Measurements from ENCODE around the gene MYORG.
A peak's percentile ranks its signal among the peaks of the same experiment; 100 is the strongest.

The MYORG gene

GRCh38 chr9:34376596-34377403 lies at the start of gene MYORG:
TSS of gene MYORG (minus strand) at chr9:34376898. CDS start at chr9:34372943, 3,955 bp downstream.
- H3K4me1 ChIP-seq (ENCODE audit: control insufficient read depth in 1 of 2, insufficient read depth in 2 of 2, low read length in 2 of 2), result peaks cover 43 to 53% of the 10 kb centered on the region in 2 donors
- peak within 1 kb of the TSS; percentile 96 for H3K9ac ChIP-seq (ENCODE audit: low read depth in 1 of 2, low read length in 2 of 2)
- H3K36me3 ChIP-seq (ENCODE audit: control insufficient read depth in 1 of 2, insufficient read depth in 2 of 2, low read length in 2 of 2), result peaks cover 4 to 8% of the 10 kb centered on the region in 2 donors

DNA sequence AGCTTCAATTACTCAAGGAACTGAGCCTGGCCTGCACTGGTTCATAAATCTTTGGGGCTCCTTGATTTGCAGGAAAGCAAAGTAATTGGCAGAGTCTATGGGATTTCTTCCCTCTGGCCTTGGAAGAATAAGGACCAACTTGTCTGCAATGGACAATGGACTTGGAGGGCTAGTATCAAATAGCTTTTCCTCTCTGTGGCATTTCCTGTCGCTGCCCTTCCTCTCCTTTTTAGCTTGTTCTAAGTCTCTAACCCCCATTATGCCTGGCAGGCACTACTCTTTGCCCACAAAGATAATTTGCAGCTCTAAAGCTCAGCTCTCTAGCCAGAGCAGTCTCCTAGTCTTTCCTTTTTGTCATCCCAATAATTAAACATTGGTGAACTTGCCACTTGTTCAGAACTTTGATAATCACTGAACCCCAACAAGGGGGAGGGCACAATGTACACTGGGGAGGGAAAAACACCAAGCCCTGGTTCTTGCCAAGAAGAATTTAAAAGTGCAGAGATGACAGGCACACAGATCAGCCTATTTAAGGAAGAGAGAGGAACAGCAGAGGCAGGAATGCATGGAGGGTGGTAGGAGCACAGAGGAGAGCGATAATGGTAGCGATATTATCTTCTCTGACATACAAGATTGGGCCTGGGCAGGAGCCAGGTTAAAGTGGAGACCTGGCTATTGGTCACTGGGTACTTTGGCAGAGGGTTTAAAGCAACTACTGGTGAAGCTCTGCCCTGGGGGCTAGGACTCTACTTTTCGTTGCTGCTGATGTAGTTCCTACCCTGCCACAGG lies 43.2 kb upstream of the MYORG start:
- H3K36me3 ChIP-seq (ENCODE audit: control insufficient read depth in 1 of 2, insufficient read depth in 2 of 2, low read length in 2 of 2), result no peaks in the 10 kb centered on the region
- H3K4me3 ChIP-seq (ENCODE audit: low read depth in 1 of 2, low read length in 2 of 2), result no peak overlapping the region
- H3K4me1 ChIP-seq (ENCODE audit: control insufficient read depth in 1 of 2, insufficient read depth in 2 of 2, low read length in 2 of 2), result no peaks in the 10 kb centered on the region
- H3K27me3 ChIP-seq (ENCODE audit: control insufficient read depth in 1 of 2, insufficient read depth in 2 of 2, low read length in 2 of 2), result no peaks in the 10 kb centered on the region
- no peak overlapping the region for H3K9ac ChIP-seq (ENCODE audit: low read depth in 1 of 2, low read length in 2 of 2)
- no peaks in the 10 kb centered on the region for H3K9me3 ChIP-seq (ENCODE audit: control insufficient read depth in 1 of 2, low read length in 2 of 2)
- no peak overlapping the region for H3K27ac ChIP-seq (ENCODE audit: low read depth, low read length)

More at GRCh38 chr9:34376596-34377403, at the start of gene MYORG:
- Histone ChIP-seq H3K9me3 (ENCODE audit: control insufficient read depth in 1 of 2, low read length in 2 of 2) (no peaks in the 10 kb centered on the region), H3K4me3 (ENCODE audit: low read depth in 1 of 2, low read length in 2 of 2) (peak within 1 kb of the TSS; percentile 81 to 83), H3K27ac (ENCODE audit: low read depth, low read length) (peak within 1 kb of the TSS; percentile 86), H3K27me3 (ENCODE audit: control insufficient read depth in 1 of 2, insufficient read depth in 2 of 2, low read length in 2 of 2) (no peaks in the 10 kb centered on the region)

GRCh38 chr9:34417734-34418133 lies 41.0 kb upstream of the MYORG start:
- Histone ChIP-seq H3K4me1 (ENCODE audit: control insufficient read depth in 1 of 2, insufficient read depth in 2 of 2, low read length in 2 of 2) (no peaks in the 10 kb centered on the region), H3K27ac (ENCODE audit: low read depth, low read length) (no peak overlapping the region), H3K27me3 (ENCODE audit: control insufficient read depth in 1 of 2, insufficient read depth in 2 of 2, low read length in 2 of 2) (no peaks in the 10 kb centered on the region), H3K4me3 (ENCODE audit: low read depth in 1 of 2, low read length in 2 of 2) (no peak overlapping the region), H3K9ac (ENCODE audit: low read depth in 1 of 2, low read length in 2 of 2) (no peak overlapping the region), H3K36me3 (ENCODE audit: control insufficient read depth in 1 of 2, insufficient read depth in 2 of 2, low read length in 2 of 2) (no peaks in the 10 kb centered on the region), H3K9me3 (ENCODE audit: control insufficient read depth in 1 of 2, low read length in 2 of 2) (no peaks in the 10 kb centered on the region)

GRCh38 chr9:34413231-34413852 lies 36.6 kb upstream of the MYORG start:
- no peaks in the 10 kb centered on the region for H3K4me1 ChIP-seq (ENCODE audit: control insufficient read depth in 1 of 2, insufficient read depth in 2 of 2, low read length in 2 of 2)
- no peak overlapping the region for H3K9ac ChIP-seq (ENCODE audit: low read depth in 1 of 2, low read length in 2 of 2)
- H3K27ac ChIP-seq (ENCODE audit: low read depth, low read length), result no peak overlapping the region
- no peaks in the 10 kb centered on the region for H3K36me3 ChIP-seq (ENCODE audit: control insufficient read depth in 1 of 2, insufficient read depth in 2 of 2, low read length in 2 of 2)
- H3K4me3 ChIP-seq (ENCODE audit: low read depth in 1 of 2, low read length in 2 of 2), result no peak overlapping the region
- H3K9me3 ChIP-seq (ENCODE audit: control insufficient read depth in 1 of 2, low read length in 2 of 2), result no peaks in the 10 kb centered on the region
- no peaks in the 10 kb centered on the region for H3K27me3 ChIP-seq (ENCODE audit: control insufficient read depth in 1 of 2, insufficient read depth in 2 of 2, low read length in 2 of 2)

DNA sequence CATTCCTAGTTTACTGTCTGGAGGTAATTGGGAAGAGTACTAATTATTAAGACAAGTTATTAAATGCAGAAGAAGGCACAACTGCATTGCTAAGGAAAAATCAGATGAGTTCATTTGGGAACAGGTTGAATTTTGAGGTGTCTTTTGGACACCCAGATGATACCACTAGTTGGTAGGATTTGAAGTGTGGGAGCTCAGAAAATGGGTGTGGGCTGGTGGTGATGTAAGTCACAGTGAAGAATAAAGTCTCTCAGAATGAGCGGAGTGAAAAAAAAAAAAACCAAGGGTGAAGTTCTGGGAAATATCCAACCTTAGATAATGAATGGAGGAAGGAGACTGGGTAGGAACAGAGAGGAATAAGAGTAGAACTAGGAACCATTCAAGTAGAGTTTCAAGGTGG lies 35.6 kb upstream of the MYORG start:
- H3K9me3 ChIP-seq (ENCODE audit: control insufficient read depth in 1 of 2, low read length in 2 of 2), result no peaks in the 10 kb centered on the region
- no peaks in the 10 kb centered on the region for H3K27me3 ChIP-seq (ENCODE audit: control insufficient read depth in 1 of 2, insufficient read depth in 2 of 2, low read length in 2 of 2)
- no peaks in the 10 kb centered on the region for H3K4me1 ChIP-seq (ENCODE audit: control insufficient read depth in 1 of 2, insufficient read depth in 2 of 2, low read length in 2 of 2)
- no peaks in the 10 kb centered on the region for H3K36me3 ChIP-seq (ENCODE audit: control insufficient read depth in 1 of 2, insufficient read depth in 2 of 2, low read length in 2 of 2)
- H3K27ac ChIP-seq (ENCODE audit: low read depth, low read length), result no peak overlapping the region
- no peak overlapping the region for H3K4me3 ChIP-seq (ENCODE audit: low read depth in 1 of 2, low read length in 2 of 2)
- H3K9ac ChIP-seq (ENCODE audit: low read depth in 1 of 2, low read length in 2 of 2), result no peak overlapping the region

DNA sequence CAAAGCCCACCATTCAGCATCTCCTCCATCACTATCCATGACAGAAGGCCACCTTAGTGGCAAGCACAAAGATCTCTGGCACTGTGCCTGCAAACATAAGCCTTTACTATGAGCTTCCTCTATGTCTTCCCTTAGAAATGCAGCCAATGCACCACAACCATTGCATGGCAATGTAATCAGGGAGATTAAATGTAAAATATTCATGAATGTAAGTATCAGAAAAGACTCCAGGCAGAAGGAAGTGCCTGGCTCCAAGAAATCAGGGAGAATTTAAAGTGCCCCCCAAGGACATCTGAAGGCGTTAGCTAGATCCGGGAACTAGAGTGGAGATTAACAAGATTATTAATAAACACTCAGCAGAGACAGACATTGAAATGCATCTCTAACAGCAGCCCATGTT lies 32.5 kb upstream of the MYORG start:
- H3K36me3 ChIP-seq (ENCODE audit: control insufficient read depth in 1 of 2, insufficient read depth in 2 of 2, low read length in 2 of 2), result no peaks in the 10 kb centered on the region
- H3K9ac ChIP-seq (ENCODE audit: low read depth in 1 of 2, low read length in 2 of 2), result no peak overlapping the region
- no peaks in the 10 kb centered on the region for H3K4me1 ChIP-seq (ENCODE audit: control insufficient read depth in 1 of 2, insufficient read depth in 2 of 2, low read length in 2 of 2)
- H3K4me3 ChIP-seq (ENCODE audit: low read depth in 1 of 2, low read length in 2 of 2), result no peak overlapping the region
- no peaks in the 10 kb centered on the region for H3K9me3 ChIP-seq (ENCODE audit: control insufficient read depth in 1 of 2, low read length in 2 of 2)
- no peak overlapping the region for H3K27ac ChIP-seq (ENCODE audit: low read depth, low read length)
- H3K27me3 ChIP-seq (ENCODE audit: control insufficient read depth in 1 of 2, insufficient read depth in 2 of 2, low read length in 2 of 2), result no peaks in the 10 kb centered on the region

DNA sequence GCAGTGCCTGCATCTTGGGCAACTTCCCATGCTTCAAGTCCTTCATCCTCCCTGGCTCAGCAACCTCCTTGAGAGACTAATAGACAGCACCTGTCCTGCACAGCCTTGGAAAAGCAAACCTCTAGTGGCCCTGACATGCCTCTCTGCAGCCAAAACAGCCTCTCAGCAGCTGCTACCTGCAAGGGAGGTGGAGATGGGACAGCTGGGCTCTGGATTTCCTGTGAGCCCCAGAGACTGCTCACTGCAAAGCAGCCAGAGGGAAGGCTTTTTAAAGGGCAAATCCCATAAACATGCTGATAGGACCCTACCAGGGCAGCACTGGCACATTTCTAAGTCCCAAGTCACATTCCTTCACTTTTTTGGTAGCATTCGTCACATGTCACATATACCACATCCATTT lies 31.5 kb upstream of the MYORG start:
- Histone ChIP-seq H3K9ac (ENCODE audit: low read depth in 1 of 2, low read length in 2 of 2) (no peak overlapping the region), H3K36me3 (ENCODE audit: control insufficient read depth in 1 of 2, insufficient read depth in 2 of 2, low read length in 2 of 2) (peaks cover 0 to 5% of the 10 kb centered on the region in 2 donors), H3K27ac (ENCODE audit: low read depth, low read length) (no peak overlapping the region), H3K4me1 (ENCODE audit: control insufficient read depth in 1 of 2, insufficient read depth in 2 of 2, low read length in 2 of 2) (no peaks in the 10 kb centered on the region), H3K27me3 (ENCODE audit: control insufficient read depth in 1 of 2, insufficient read depth in 2 of 2, low read length in 2 of 2) (no peaks in the 10 kb centered on the region), H3K4me3 (ENCODE audit: low read depth in 1 of 2, low read length in 2 of 2) (no peak overlapping the region), H3K9me3 (ENCODE audit: control insufficient read depth in 1 of 2, low read length in 2 of 2) (no peaks in the 10 kb centered on the region)

DNA sequence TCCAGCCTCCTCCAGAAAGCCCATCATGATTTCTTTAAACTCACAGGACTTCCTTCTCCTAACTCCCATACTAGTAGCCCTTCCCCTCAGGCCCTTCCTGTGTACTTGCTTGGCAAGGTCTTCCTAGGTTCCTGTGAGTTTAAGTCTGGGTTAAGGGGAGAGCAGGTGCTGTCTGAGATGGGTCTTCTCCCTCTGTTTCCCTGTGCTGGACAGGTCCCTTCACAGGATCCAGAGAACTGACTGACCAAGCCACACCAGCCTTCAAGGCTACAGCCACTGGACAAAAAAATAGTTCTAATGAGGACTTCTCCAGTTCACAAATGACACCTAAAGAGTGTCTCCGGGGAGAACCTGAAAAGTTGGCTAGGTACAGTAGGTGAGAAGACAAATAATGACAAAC lies 29.5 kb upstream of the MYORG start:
- H3K4me1 ChIP-seq (ENCODE audit: control insufficient read depth in 1 of 2, insufficient read depth in 2 of 2, low read length in 2 of 2), result no peaks in the 10 kb centered on the region
- H3K27ac ChIP-seq (ENCODE audit: low read depth, low read length), result no peak overlapping the region
- H3K9ac ChIP-seq (ENCODE audit: low read depth in 1 of 2, low read length in 2 of 2), result no peak overlapping the region
- peaks cover 0 to 16% of the 10 kb centered on the region in 2 donors for H3K36me3 ChIP-seq (ENCODE audit: control insufficient read depth in 1 of 2, insufficient read depth in 2 of 2, low read length in 2 of 2)
- H3K9me3 ChIP-seq (ENCODE audit: control insufficient read depth in 1 of 2, low read length in 2 of 2), result no peaks in the 10 kb centered on the region
- no peak overlapping the region for H3K4me3 ChIP-seq (ENCODE audit: low read depth in 1 of 2, low read length in 2 of 2)
- no peaks in the 10 kb centered on the region for H3K27me3 ChIP-seq (ENCODE audit: control insufficient read depth in 1 of 2, insufficient read depth in 2 of 2, low read length in 2 of 2)

DNA sequence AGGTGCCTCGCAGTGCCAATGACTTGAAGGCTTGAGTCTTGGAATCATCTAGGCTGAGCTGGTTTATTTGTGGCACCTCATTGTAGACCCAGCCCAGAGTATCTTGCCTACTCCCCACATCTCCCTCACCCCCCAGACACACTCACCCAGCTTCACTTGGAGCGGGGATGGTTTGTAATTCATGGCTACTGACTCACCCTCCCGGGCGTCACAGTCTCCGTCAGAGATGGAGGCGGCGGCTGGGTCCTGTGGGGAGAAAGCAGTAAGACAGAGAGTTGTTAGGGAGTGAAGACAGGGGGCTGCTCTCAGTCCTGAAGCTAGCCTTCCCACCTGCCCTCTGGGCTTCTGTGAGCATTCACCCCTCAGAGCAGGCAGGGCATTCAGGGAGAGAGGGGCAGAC lies 29.0 kb upstream of the MYORG start:
- H3K4me1 ChIP-seq (ENCODE audit: control insufficient read depth in 1 of 2, insufficient read depth in 2 of 2, low read length in 2 of 2), result no peaks in the 10 kb centered on the region
- no peak overlapping the region for H3K27ac ChIP-seq (ENCODE audit: low read depth, low read length)
- no peaks in the 10 kb centered on the region for H3K9me3 ChIP-seq (ENCODE audit: control insufficient read depth in 1 of 2, low read length in 2 of 2)
- peaks cover 0 to 16% of the 10 kb centered on the region in 2 donors for H3K36me3 ChIP-seq (ENCODE audit: control insufficient read depth in 1 of 2, insufficient read depth in 2 of 2, low read length in 2 of 2)
- H3K27me3 ChIP-seq (ENCODE audit: control insufficient read depth in 1 of 2, insufficient read depth in 2 of 2, low read length in 2 of 2), result no peaks in the 10 kb centered on the region
- H3K4me3 ChIP-seq (ENCODE audit: low read depth in 1 of 2, low read length in 2 of 2), result no peak overlapping the region
- no peak overlapping the region for H3K9ac ChIP-seq (ENCODE audit: low read depth in 1 of 2, low read length in 2 of 2)
